HepG2 (cell line): Measurements from ENCODE around the gene TTC23. TPM values are rescaled to one million over a fixed set of nuclear protein-coding genes. Genes with fewer than 3 reads are reported as not detected.

ENCODE experiments used
- ARNT2 ChIP-seq: sonication (generic); formaldehyde crosslinking; IDR thresholded peaks from 2 replicates; pipeline ENCODE4 v1.8.0; 2022; ENCODE audit warnings: mild to moderate bottlenecking, low read depth, missing genetic modification reagents, moderate library complexity
- ETV6 ChIP-seq: sonication (generic); formaldehyde crosslinking; conservative IDR thresholded peaks from 2 replicates; pipeline ENCODE4 v1.4.0; 2020; ENCODE audit warnings: missing genetic modification reagents
- FOXP1 ChIP-seq, 2 experiments: fragments of 450-650 bp in 1 of 2; IDR thresholded peaks; 2 replicates each; pipeline ENCODE4 v1.6.1; 2017 to 2018; ENCODE audit warnings: antibody characterized with exemption in 1 of 2
- KDM4B ChIP-seq: sonication (generic); formaldehyde crosslinking; IDR thresholded peaks from 2 replicates; pipeline ENCODE4 v1.4.0; 2020; ENCODE audit warnings: missing genetic modification reagents
- NKX3-1 ChIP-seq: sonication (generic); formaldehyde crosslinking; IDR thresholded peaks from 2 replicates; pipeline ENCODE4 v1.5.0; 2020; ENCODE audit warnings: missing genetic modification reagents
- ONECUT2 ChIP-seq: sonication (generic); formaldehyde crosslinking; IDR thresholded peaks from 2 replicates; pipeline ENCODE4 v1.4.0; 2020; ENCODE audit warnings: missing genetic modification reagents
- PHB2 ChIP-seq: fragments of 450-650 bp; IDR thresholded peaks from 2 replicates; pipeline ENCODE4 v1.6.1; 2018; ENCODE audit not compliant: partially characterized antibody
- RBAK ChIP-seq: sonication (generic); formaldehyde crosslinking; IDR thresholded peaks from 2 replicates; pipeline ENCODE4 v1.5.1; 2020; ENCODE audit warnings: mild to moderate bottlenecking, missing genetic modification reagents
- RFX5 ChIP-seq: IDR thresholded peaks from 2 replicates; pipeline ENCODE4 v1.6.1; 2011; ENCODE audit warnings: low read depth, low read length, improper control_type of control experiment
- TAF15 ChIP-seq: fragments of 200-400 bp; formaldehyde crosslinking; IDR thresholded peaks from one replicate; pipeline ENCODE4 v1.6.1; 2018; ENCODE audit warnings: mild to moderate bottlenecking, low read depth, low read length; ENCODE audit not compliant: poor library complexity, severe bottlenecking
- ZFP36L2 ChIP-seq: sonication (generic); formaldehyde crosslinking; IDR thresholded peaks from 2 replicates; pipeline ENCODE4 v1.4.0; 2020; ENCODE audit warnings: missing genetic modification reagents
- ZNF335 ChIP-seq: sonication (generic); formaldehyde crosslinking; IDR thresholded peaks from 2 replicates; pipeline ENCODE4 v1.4.0; 2020; ENCODE audit warnings: missing genetic modification reagents
- ZNF530 ChIP-seq: sonication (generic); formaldehyde crosslinking; IDR thresholded peaks from 2 replicates; pipeline ENCODE4 v1.5.0; 2020; ENCODE audit warnings: low read depth, mild to moderate bottlenecking, missing genetic modification reagents
- ZNF556 ChIP-seq: sonication (generic); formaldehyde crosslinking; IDR thresholded peaks from 2 replicates; pipeline ENCODE4 v1.4.0; 2020; ENCODE audit warnings: mild to moderate bottlenecking, missing genetic modification reagents, borderline replicate concordance
- ZNF558 ChIP-seq: sonication (generic); formaldehyde crosslinking; IDR thresholded peaks from 2 replicates; pipeline ENCODE4 v1.9.0; 2022; ENCODE audit warnings: mild to moderate bottlenecking, missing genetic modification reagents, borderline replicate concordance
- ZNF644 ChIP-seq: IDR thresholded peaks from 2 replicates; pipeline ENCODE4 v1.6.1; 2016; ENCODE audit warnings: low read depth
- ZNF737 ChIP-seq: sonication (generic); formaldehyde crosslinking; IDR thresholded peaks from 2 replicates; pipeline ENCODE4 v1.5.0; 2020; ENCODE audit warnings: missing genetic modification reagents, mild to moderate bottlenecking, borderline replicate concordance
- polyA plus RNA-seq, 8 experiments: library from polyadenylated mRNA; depleted of rRNA in 3 of 8; stranded (reverse) in 7 of 8; unstranded in 1 of 8; fragments of >200 nt; fragmentation: Illumina TruSeq in 4 of 8; extraction: Trizol in 4 of 8; gene quantifications; 2 replicates each; pipeline versions ENCODE4 v1.2.1 to v1.2.3, GENCODE V29; 2011 to 2016; ENCODE audit warnings: low read depth in 4 of 8, missing spikeins in 1 of 8, mixed read lengths in 1 of 8; ENCODE audit not compliant: insufficient read depth in 1 of 8
- total RNA-seq, 5 experiments: library from RNA; depleted of rRNA; stranded (reverse); fragments of >200 nt; fragmentation: Illumina TruSeq; extraction: Trizol; gene quantifications; 2 replicates each; pipeline ENCODE4 v1.2.3, GENCODE V29; 2016; ENCODE audit warnings: low read depth in 1 of 5
- TF ChIP-seq, protein P1 (sequence below): sonication (generic); formaldehyde crosslinking; IDR thresholded peaks from 2 replicates; pipeline ENCODE4 v1.5.1; 2020; ENCODE audit warnings: missing genetic modification reagents, mild to moderate bottlenecking, borderline replicate concordance
- TF ChIP-seq, protein P2 (sequence below): sonication (generic); formaldehyde crosslinking; IDR thresholded peaks from 2 replicates; pipeline ENCODE4 v1.8.1; 2023; ENCODE audit warnings: mild to moderate bottlenecking, moderate library complexity, missing genetic modification reagents
- TF ChIP-seq, protein P3 (sequence below): sonication (generic); formaldehyde crosslinking; conservative IDR thresholded peaks from 2 replicates; pipeline ENCODE4 v1.8.0; 2022; ENCODE audit warnings: mild to moderate bottlenecking, moderate library complexity, missing genetic modification reagents
- TF ChIP-seq, protein P4 (sequence below): sonication (generic); formaldehyde crosslinking; IDR thresholded peaks from 2 replicates; pipeline ENCODE4 v1.8.1; 2023; ENCODE audit warnings: mild to moderate bottlenecking, missing genetic modification reagents
- TF ChIP-seq, protein P5 (sequence below): sonication (generic); formaldehyde crosslinking; IDR thresholded peaks from 2 replicates; pipeline ENCODE4 v1.8.1; 2023; ENCODE audit warnings: mild to moderate bottlenecking, missing genetic modification reagents, borderline replicate concordance
- TF ChIP-seq, protein P6 (sequence below), 2 experiments: fragments of 450-650 bp in 1 of 2; sonication (generic) in 1 of 2; formaldehyde crosslinking; IDR thresholded peaks; 2 replicates each; pipeline versions ENCODE4 v1.5.0 to v1.8.0; 2020 to 2022; ENCODE audit warnings: mild to moderate bottlenecking in 1 of 2, missing genetic modification reagents in 1 of 2
- TF ChIP-seq, protein P7 (sequence below): sonication (generic); formaldehyde crosslinking; IDR thresholded peaks from 2 replicates; pipeline ENCODE4 v1.5.0; 2020; ENCODE audit warnings: mild to moderate bottlenecking, low read depth, missing genetic modification reagents, borderline replicate concordance

The TTC23 gene
- total and polyA plus RNA-seq, 2 of the 13 experiments (the other 11 are each of a cell fraction or from before 2014, with no cell fraction given) = 1.6 to 11.7 TPM

DNA sequence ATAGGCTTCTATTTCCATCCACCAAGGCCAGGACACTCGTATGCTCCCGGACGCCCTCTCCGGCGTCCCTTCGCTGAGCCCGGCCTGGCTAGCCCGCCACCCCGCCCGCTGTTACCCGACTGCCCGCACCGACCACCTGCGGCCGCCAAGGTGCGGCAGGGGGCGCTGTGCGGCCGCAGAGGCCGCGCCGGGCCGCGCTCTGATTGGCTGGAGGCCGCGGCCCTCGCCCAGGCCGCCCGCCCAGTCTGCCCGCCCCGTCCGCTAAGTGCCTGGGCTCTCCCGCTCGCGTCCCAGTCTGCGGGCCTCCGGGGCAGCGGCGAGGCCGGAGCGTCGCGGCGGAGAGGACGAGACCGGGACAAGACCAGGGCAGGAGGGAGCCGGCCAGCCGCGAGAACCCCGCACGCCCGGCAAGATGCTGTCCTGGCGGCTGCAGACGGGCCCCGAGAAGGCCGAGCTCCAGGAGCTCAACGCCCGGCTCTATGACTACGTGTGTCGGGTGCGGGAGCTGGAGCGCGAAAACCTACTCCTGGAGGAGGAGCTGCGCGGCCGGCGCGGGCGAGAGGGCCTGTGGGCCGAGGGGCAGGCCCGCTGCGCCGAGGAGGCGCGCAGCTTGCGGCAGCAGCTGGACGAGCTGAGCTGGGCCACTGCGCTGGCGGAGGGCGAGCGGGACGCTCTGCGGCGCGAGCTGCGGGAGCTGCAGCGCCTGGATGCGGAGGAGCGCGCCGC is 144.4 kb downstream of the TTC23 start, which contains the start of gene SYNM (continued):
- TF ChIP-seq, protein P1, sequence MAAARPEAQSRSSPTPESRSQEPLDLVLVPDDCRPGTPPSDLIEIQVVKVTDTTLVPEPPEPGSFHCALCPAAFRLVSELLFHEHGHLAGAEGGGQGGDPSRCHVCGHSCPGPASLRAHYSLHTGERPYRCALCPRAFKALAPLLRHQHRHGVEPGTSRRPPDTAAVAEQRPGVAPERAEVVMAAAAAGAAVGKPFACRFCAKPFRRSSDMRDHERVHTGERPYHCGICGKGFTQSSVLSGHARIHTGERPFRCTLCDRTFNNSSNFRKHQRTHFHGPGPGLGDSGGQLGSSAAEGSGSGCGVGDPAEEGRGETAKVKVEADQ (CRISPR knock-in tag) = no peak
- no peak for TF ChIP-seq KDM4B (CRISPR knock-in tag)
- TF ChIP-seq ZNF556 = peak; percentile 79; the same call in 1 of the 2 replicates
- TF ChIP-seq NKX3-1 (CRISPR knock-in tag) = peak; percentile 78; the same call in 1 of the 2 replicates
- no peak for TF ChIP-seq ZFP36L2
- no peak for TF ChIP-seq RFX5
- no peak for TF ChIP-seq ZNF530 (CRISPR knock-in tag)
- TF ChIP-seq, protein P2, sequence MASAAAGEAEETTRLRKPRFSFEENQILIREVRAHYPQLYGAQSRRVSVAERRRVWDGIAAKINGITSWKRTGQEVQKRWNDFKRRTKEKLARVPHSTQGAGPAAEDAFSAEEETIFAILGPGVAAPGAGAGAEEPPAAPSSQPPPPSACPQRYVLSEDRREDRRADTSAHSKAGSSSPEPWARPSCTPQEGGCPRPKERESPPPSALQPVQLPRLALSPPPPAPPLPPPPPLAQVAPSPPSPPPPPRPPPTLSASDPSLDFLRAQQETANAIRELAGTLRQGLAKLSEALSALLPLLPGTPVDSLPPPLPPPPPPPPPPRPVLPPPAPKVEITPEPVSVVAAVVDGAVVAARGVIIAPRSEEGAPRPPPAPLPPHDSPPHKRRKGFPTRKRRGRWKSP (CRISPR knock-in tag) = peak; percentile 92
- TF ChIP-seq RBAK (CRISPR knock-in tag) = no peak
- TF ChIP-seq FOXP1 (IDR thresholded peaks at IDR 0.05) = no peak
- TF ChIP-seq FOXP1 (CRISPR knock-in tag; IDR thresholded peaks at IDR 0.05) = no peak
- no peak for TF ChIP-seq TAF15
- TF ChIP-seq ZNF335 = no peak
- TF ChIP-seq, protein P3, sequence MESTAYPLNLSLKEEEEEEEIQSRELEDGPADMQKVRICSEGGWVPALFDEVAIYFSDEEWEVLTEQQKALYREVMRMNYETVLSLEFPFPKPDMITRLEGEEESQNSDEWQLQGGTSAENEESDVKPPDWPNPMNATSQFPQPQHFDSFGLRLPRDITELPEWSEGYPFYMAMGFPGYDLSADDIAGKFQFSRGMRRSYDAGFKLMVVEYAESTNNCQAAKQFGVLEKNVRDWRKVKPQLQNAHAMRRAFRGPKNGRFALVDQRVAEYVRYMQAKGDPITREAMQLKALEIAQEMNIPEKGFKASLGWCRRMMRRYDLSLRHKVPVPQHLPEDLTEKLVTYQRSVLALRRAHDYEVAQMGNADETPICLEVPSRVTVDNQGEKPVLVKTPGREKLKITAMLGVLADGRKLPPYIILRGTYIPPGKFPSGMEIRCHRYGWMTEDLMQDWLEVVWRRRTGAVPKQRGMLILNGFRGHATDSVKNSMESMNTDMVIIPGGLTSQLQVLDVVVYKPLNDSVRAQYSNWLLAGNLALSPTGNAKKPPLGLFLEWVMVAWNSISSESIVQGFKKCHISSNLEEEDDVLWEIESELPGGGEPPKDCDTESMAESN (CRISPR knock-in tag) = peak; percentile 86
- TF ChIP-seq, protein P4, sequence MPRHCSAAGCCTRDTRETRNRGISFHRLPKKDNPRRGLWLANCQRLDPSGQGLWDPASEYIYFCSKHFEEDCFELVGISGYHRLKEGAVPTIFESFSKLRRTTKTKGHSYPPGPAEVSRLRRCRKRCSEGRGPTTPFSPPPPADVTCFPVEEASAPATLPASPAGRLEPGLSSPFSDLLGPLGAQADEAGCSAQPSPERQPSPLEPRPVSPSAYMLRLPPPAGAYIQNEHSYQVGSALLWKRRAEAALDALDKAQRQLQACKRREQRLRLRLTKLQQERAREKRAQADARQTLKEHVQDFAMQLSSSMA (CRISPR knock-in tag) = 0 out of 2 replicates have a peak, but pooled peaks have one; percentile 81
- TF ChIP-seq, protein P5, sequence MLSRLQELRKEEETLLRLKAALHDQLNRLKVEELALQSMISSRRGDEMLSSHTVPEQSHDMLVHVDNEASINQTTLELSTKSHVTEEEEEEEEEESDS (CRISPR knock-in tag) = no peak
- no peak for TF ChIP-seq ETV6 (CRISPR knock-in tag)
- TF ChIP-seq, protein P6, sequence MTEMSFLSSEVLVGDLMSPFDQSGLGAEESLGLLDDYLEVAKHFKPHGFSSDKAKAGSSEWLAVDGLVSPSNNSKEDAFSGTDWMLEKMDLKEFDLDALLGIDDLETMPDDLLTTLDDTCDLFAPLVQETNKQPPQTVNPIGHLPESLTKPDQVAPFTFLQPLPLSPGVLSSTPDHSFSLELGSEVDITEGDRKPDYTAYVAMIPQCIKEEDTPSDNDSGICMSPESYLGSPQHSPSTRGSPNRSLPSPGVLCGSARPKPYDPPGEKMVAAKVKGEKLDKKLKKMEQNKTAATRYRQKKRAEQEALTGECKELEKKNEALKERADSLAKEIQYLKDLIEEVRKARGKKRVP (CRISPR knock-in tag; IDR thresholded peaks at IDR 0.05) = no peak
- no peak for TF ChIP-seq ZNF737 (CRISPR knock-in tag)
- peak; percentile 87 for TF ChIP-seq ARNT2 (CRISPR knock-in tag)
- TF ChIP-seq PHB2 = no peak
- TF ChIP-seq ONECUT2 (CRISPR knock-in tag) = no peak
- TF ChIP-seq ZNF644 (CRISPR knock-in tag) = no peak
- TF ChIP-seq, protein P7, sequence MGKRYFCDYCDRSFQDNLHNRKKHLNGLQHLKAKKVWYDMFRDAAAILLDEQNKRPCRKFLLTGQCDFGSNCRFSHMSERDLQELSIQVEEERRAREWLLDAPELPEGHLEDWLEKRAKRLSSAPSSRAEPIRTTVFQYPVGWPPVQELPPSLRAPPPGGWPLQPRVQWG (CRISPR knock-in tag) = no peak
- TF ChIP-seq ZNF558 = no peak; the same call in 1 of the 2 replicates
